Measurements from ENCODE around the gene DUSP16.

- no peak for TF ChIP-seq CTCF (IDR thresholded peaks at IDR 0.05; ENCODE audit: poor library complexity, severe bottlenecking)
- no peak for TF ChIP-seq RAD21 (conservative IDR thresholded peaks at IDR 0.05)
Measured at GRCh38 chr12:12453635-12454034, 109.0 kb downstream of the DUSP16 start.

Measured in neural cell (in vitro differentiated cells).